Transverse colon (tissue), 4 donors: ENCODE measurements around the gene OR10D3.

Experiments used
- CTCF ChIP-seq, 5 experiments: fragments of 200-600 bp in 3 of 5; fragments of 450-650 bp in 2 of 5; sonication (generic) in 3 of 5; IDR thresholded peaks; 1 replicate in 2 of 5; 2 replicates in 3 of 5; pipeline ENCODE4 v1.5.1; 2016 to 2017; ENCODE audit warnings: antibody characterized with exemption in 5 of 5, inconsistent platforms in 3 of 5, mild to moderate bottlenecking in 2 of 5, moderate library complexity in 1 of 5
- EP300 ChIP-seq: sonication (generic); formaldehyde crosslinking; IDR thresholded peaks from one replicate; pipeline ENCODE4 v1.6.1; 2017; ENCODE audit warnings: antibody characterized with exemption, low read depth
- POLR2A ChIP-seq: fragments of 450-650 bp; IDR thresholded peaks from one replicate; pipeline ENCODE4 v1.6.1; 2016; ENCODE audit warnings: antibody characterized with exemption, mild to moderate bottlenecking, moderate library complexity
- POLR2AphosphoS5 ChIP-seq, 3 donors: sonication (generic); formaldehyde crosslinking; IDR thresholded peaks; one replicate each; pipeline ENCODE4 v1.6.1; 2016; ENCODE audit warnings: antibody characterized with exemption in 3 of 3

DNA sequence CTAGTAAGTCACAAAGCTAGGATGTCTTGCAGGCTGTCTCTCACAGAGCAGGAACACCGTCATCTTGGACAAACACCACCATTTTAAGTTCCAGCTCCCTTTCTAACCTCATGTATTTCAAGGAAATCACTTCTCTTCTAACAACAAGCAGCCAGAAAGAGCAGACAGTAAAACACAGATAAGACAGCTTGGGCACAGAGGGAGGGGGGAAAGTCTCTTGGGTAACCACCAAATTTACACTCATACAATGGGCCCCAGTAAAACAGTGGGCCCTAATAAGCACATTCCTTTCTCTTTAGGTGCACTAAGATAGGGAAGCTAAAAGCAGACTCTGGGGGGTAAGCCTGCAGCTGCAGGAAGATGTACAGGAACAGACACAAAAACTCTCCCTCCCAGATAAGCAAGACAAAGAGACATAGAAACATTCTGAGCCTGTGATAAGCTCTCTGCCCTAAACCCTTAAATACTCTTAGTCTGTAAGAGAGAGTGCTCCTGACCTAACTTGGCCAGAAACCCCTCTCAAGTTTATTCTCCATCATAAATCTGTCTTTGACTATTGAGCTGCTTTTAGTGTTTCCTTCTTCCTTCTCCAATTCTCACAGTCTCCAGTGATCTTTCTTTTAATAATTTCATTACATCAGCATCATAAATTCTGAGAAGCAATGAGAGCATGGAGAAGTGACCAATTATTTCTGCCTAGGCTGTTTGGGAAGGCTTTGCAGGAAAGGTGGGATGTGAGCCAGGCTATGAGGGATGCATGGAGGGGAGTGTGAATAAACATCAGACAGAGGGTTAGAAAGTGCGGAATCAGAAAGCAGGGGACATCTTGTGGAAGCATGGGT is 7.4 kb downstream of the OR10D3 start:
- no peak for TF ChIP-seq CTCF (IDR thresholded peaks at IDR 0.05)
- TF ChIP-seq EP300, result no peak
- TF ChIP-seq POLR2A, result no peak
- TF ChIP-seq POLR2AphosphoS5 (IDR thresholded peaks at IDR 0.05), result no peak
